ENCODE measurements around the gene SPEM3.
"Not testable (repeated sequence)": the region's sequence is repeated elsewhere in the genome, so short reads cannot be mapped to it uniquely, and the experiment has no call there.

Gene SPEM3

DNA sequence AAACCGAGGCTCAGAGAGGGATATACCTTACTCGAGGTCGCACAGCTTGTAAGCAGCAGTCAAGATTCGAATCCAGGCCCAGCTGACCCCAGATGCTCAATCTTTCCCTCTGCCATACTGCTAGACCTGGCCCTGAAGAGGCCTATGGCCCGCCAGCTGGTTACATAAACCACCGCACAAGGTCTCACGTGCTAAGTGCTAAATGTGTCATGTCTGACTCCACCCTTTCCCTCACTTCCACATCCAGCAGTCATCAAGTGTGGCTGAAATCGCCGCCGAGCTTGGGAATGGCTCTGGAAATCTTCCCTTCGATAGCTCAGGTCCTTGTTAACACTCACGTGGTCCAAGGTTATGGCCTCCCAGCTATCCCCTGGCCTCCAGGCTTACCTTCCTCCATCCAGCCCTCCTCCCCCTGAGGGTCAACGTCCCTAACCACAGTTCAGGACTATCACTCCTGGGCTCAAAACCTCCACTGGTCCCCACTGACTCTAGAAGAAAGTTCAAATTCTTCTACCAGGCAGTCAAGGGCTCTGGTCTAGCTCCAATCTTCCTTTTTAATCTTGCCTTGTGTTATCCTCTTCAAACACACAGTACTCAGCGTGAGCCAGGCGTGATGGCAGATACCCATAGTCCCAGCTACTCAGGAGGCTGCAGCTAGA is 47.2 kb downstream of the SPEM3 start:
- no peak for DNase-seq

DNA sequence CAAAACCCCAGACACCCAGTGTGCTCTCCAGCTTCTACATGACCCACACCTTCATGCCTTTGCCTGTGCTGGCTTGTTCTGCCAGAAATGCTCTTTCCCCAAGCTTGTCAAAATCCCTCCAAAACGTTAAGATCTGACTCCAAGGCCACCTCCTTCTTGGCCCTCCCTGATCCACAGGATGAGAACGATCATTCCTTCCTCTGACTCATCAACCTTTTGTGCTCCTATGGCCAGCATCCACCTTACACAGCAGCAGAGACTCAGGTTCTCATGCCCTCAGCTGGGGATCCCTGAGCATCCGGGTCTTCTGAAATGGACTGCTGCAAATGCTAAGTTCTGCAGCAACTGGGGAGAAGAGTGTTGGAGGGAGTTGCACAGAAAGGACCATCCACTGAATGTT is 47.8 kb downstream of the SPEM3 start:
- DNase-seq: no peak

DNA sequence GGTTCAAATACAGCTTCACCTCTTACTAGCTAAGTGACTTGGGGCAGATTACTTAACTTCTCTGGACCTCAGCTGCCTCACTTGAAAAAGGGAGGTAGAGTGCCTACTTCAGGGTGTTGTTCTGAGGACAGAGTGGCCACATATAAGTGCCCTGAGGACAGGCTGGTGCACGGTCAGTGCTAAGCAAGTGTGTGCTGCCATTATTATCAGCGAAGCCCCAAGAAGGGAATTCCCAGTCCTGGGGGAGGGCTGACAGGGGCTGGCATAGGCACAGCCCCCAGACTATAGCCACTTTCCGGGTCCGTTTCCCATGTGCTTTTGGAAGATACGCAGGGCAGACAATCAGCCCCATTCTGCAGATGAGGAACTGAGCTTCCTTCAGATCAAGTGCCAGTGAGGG is 48.3 kb downstream of the SPEM3 start:
- DNase-seq: no peak

DNA sequence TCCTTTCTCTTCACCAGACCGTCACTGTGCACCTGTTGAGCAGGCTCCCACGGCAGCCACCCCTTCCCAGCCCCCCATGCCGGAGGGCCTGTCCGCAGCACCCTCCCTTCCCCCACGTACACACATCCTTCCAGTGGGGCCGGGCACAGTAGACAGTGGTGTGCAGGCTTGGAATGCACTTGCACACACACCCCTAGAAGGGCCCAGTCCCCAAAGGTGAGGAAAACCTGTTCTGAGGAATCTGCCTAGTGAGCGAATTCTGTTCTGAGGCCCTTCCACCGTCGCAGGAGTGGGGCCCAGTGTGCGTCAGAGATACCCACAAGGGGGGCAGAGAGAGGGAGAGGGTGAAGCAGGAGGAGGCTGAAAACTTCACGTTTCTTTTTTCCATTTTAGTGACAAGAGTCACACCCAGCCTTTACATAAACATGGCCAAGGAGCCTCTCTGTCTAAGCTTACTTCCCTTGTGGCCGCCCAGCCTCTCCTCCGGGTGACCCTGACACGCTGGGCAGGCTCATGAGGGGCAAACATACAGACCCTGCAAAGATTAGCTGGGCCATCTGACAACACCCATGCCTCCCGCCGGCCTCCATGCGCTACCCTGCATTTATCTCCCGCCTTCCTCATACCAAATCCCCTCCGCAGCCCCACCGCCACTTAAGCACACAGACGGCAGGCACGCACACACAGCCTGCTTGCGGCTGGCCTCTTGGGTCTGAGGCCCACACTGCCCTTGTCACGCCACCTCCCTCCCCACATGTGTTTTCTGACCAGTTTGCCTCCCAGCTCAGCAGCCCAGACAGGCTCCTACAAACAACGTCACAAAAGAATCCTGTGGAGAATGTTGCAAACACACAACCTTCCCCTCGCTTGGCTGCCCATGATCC is 49.0 kb downstream of the SPEM3 start:
- no peak for DNase-seq

- DNase-seq: peak; percentile 57
Measured at GRCh38 chr17:7478276-7479212, 49.9 kb downstream of the SPEM3 start.

DNA sequence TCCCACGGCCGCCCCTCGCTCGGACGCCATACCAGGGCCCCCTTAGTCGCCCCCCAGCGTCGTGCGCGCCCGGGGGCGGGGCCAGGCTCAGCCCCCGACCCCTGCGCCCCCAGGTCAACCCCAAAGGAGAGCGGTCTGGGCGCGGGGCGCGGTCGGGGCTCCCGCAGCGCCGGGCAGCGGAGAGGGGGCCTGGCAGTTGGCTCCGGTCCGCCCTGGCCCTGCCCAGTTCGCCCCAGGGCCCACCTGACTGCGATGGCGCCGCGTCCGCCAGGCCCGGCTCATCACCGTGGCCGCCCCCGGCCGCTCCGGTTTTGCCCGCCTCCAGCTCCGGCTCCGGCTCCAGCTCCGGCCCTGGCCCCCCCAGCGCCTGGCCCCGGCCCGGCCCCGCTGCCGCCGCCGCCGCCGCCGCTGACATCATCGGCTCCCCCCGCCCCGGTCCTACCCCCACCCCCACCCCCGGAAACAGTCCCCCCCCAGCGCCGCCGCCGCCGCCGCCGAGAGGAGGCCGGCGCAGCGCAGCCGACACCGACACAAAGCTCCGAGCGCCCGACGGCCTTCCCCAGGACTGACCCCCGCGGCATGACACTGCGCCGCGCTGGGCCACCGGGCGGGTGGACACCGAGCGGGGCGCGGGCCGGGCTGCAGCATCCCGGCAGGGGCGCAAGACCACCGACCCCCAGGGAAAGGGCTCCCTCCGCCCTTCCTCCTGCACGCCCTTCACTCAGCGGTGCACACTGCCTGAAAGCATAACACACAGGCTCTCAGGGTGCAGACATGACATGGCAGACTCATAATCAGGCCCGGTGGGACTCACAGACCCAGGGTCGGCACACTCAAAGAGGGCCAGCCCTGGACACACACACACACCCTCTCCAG is 50.8 kb downstream of the SPEM3 start, which contains the start of gene ZBTB4:
TSS of gene ZBTB4 (minus strand) at position 419 of the 876 bp plus-strand sequence. CDS start 12,830 bp downstream, outside the sequence.
- DNase-seq: peak; percentile 34

DNA sequence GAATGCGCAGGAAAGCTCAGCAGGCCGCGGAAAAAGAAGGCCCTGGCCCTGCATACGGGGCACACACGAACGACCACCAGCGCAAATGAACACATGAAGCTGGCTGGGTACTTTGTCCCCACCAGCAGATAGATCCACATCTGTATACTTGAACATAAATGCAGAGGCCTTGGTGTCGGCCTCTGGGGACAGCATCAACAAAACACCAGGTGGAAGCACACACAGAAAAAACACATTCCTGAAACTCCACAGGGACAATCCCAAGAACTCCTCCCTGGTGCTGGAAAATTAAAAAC is 51.4 kb downstream of the SPEM3 start:
- DNase-seq: no peak

- DNase-seq: not testable (repeated sequence)
Measured at GRCh38 chr17:7481275-7481674, 52.6 kb downstream of the SPEM3 start, which contains the start of gene SLC35G6. TSS of gene SLC35G6 (plus strand) at chr17:7481446. CDS start at chr17:7481517, 71 bp downstream.

GRCh38 chr17:7481842-7482741 is 53.4 kb downstream of the SPEM3 start:
- not testable (repeated sequence) for DNase-seq
